Smooth muscle cell (in vitro differentiated cells): ENCODE data around the gene GLRX5. TPM values are rescaled to one million over a fixed set of nuclear protein-coding genes. Genes with fewer than 3 reads are reported as not detected.
A peak's percentile ranks its signal among the peaks of the same experiment; 100 is the strongest.

ENCODE experiments used
- DNase-seq: peaks from one replicate; lab custom pipeline; 2025; ENCODE audit not compliant: unreplicated experiment; lab: John Stamatoyannopoulos, UW
- H2AFZ ChIP-seq: fragments of 200-600 bp; sonication (generic); 2 replicates; pipeline ENCODE4 v1.6.0; 2016; ENCODE audit warnings: antibody characterized with exemption, low read depth, mild to moderate bottlenecking
- H3F3A ChIP-seq: fragments of 200-600 bp; sonication (generic); 2 replicates; pipeline ENCODE4 v1.6.0; 2017; ENCODE audit warnings: antibody characterized with exemption, low read depth
- H3K27ac ChIP-seq: fragments of 200-600 bp; sonication (generic); 2 replicates; pipeline ENCODE4 v1.5.1; 2016; ENCODE audit warnings: low read depth, mild to moderate bottlenecking
- H3K27me3 ChIP-seq: fragments of 200-600 bp; sonication (generic); 2 replicates; pipeline ENCODE4 v1.6.1; 2016; ENCODE audit warnings: low read depth, mild to moderate bottlenecking
- H3K36me3 ChIP-seq: fragments of 200-600 bp; sonication (generic); 2 replicates; pipeline ENCODE4 v1.5.1; 2016; ENCODE audit warnings: low read depth
- H3K4me1 ChIP-seq: fragments of 200-600 bp; sonication (generic); 2 replicates; pipeline ENCODE4 v1.5.1; 2016; ENCODE audit warnings: low read depth
- H3K4me2 ChIP-seq: fragments of 200-600 bp; sonication (generic); 2 replicates; pipeline ENCODE4 v1.6.0; 2016; ENCODE audit warnings: mild to moderate bottlenecking
- H3K4me3 ChIP-seq: fragments of 200-600 bp; sonication (generic); 2 replicates; pipeline ENCODE4 v1.5.1; 2016; ENCODE audit warnings: mild to moderate bottlenecking
- H3K79me2 ChIP-seq: fragments of 200-600 bp; sonication (generic); 2 replicates; pipeline ENCODE4 v1.6.0; 2016; ENCODE audit warnings: low read depth, mild to moderate bottlenecking
- H3K9ac ChIP-seq: fragments of 200-600 bp; sonication (generic); 2 replicates; pipeline ENCODE4 v1.6.0; 2016; ENCODE audit warnings: low read depth
- H3K9me3 ChIP-seq: fragments of 200-600 bp; sonication (generic); replicated peaks from 2 replicates; pipeline ENCODE4 v1.5.1; 2016; ENCODE audit warnings: low read depth
- H4K20me1 ChIP-seq: fragments of 200-600 bp; sonication (generic); 2 replicates; pipeline ENCODE4 v1.6.0; 2016; ENCODE audit warnings: low read depth
- WGBS: methylation state at CpG from one replicate; pipeline ENCODE4 v1.1.7; 2016; ENCODE audit warnings: low lambda C conversion rate; 5-methylcytosine and 5-hydroxymethylcytosine counted together
- polyA plus RNA-seq: library from polyadenylated mRNA; unstranded; fragments of >200 nt; fragmentation: Nextera tagmentation; extraction: Ambion mirVana; gene quantifications from 2 replicates; pipeline ENCODE4 v1.2.1, GENCODE V29; 2016
- total RNA-seq: library from RNA; depleted of rRNA; stranded (reverse); fragments of >200 nt; gene quantifications from 2 replicates; pipeline ENCODE4 v1.2.3, GENCODE V29; 2014
- TF ChIP-seq, protein P1 (sequence below): fragments of 200-600 bp; sonication (generic); IDR thresholded peaks from 2 replicates; pipeline ENCODE4 v1.5.1; 2017; ENCODE audit warnings: borderline replicate concordance, mild to moderate bottlenecking, antibody characterized with exemption; ENCODE audit not compliant: insufficient read depth, poor library complexity, severe bottlenecking

The GLRX5 gene
- total and polyA plus RNA-seq, 2 experiments from 2014 or later, result 42.4 to 79.8 TPM

DNA sequence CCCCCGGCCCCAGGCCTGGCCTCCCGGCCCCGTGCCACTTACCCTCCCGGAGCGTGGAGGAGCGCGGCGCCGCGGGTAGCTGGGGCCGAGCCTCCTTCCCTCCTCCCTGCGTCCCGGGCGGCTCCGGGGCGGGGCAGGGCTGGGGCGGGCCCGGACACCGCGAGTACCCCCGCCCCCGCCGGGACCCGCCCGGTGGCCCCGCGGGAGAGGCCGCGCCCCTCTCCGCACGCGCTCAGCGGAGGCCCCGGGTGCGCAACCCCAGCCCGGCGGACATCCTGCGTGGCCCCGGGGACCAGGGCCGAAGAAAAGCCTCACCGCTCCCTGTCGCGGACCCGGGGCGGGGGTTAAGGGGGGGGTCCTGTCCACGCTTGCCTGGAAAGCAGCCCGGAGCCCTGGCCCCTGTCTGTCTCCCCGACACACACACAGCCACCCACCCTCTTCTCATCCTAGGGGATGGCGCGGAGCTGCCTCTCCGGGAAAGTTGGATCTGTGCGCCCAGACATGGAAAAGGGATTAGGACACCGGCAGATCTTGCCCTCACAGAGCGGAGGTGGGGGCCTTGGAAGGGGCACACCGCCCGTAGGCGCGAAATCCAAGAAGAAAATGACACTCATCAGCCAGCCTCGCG lies 18.2 kb upstream of the GLRX5 start, which contains the start of gene SYNE3:
TSS of gene SYNE3 (minus strand) at position 97 of the 628 bp plus-strand sequence. CDS start 40,829 bp downstream, outside the sequence.
- no peaks in the 10 kb centered on the region for H3K36me3 ChIP-seq
- no peaks in the 10 kb centered on the region for H3K27me3 ChIP-seq
- no peaks in the 10 kb centered on the region for H4K20me1 ChIP-seq
- H3K4me2 ChIP-seq, result peak within 1 kb of the TSS; percentile 89
- no peak for DNase-seq
- H3K9me3 ChIP-seq, result no peaks in the 10 kb centered on the region
- no peaks in the 10 kb centered on the region for H3K79me2 ChIP-seq
- peak within 1 kb of the TSS; percentile 22 for H3K9ac ChIP-seq
- peak within 1 kb of the TSS; percentile 48 for H2AFZ ChIP-seq
- 4% methylated on average over 28 of the region's 60 CpGs for WGBS
- peak within 1 kb of the TSS; percentile 32 for H3K27ac ChIP-seq
- peaks cover 18% of the 10 kb centered on the region for H3F3A ChIP-seq
- H3K4me3 ChIP-seq, result peak within 1 kb of the TSS; percentile 56
- peaks cover 22% of the 10 kb centered on the region for H3K4me1 ChIP-seq
- TF ChIP-seq, protein P1, sequence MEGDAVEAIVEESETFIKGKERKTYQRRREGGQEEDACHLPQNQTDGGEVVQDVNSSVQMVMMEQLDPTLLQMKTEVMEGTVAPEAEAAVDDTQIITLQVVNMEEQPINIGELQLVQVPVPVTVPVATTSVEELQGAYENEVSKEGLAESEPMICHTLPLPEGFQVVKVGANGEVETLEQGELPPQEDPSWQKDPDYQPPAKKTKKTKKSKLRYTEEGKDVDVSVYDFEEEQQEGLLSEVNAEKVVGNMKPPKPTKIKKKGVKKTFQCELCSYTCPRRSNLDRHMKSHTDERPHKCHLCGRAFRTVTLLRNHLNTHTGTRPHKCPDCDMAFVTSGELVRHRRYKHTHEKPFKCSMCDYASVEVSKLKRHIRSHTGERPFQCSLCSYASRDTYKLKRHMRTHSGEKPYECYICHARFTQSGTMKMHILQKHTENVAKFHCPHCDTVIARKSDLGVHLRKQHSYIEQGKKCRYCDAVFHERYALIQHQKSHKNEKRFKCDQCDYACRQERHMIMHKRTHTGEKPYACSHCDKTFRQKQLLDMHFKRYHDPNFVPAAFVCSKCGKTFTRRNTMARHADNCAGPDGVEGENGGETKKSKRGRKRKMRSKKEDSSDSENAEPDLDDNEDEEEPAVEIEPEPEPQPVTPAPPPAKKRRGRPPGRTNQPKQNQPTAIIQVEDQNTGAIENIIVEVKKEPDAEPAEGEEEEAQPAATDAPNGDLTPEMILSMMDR, result no peak

GRCh38 chr14:95518045-95518751 lies 16.7 kb upstream of the GLRX5 start:
- Histone ChIP-seq H3K9me3 (no peaks in the 10 kb centered on the region), H3K9ac (no peak overlapping the region), H2AFZ (no peak overlapping the region), H3K4me3 (no peak overlapping the region), H3F3A (peaks cover 32% of the 10 kb centered on the region), H3K4me2 (peak overlapping the region; percentile 53), H4K20me1 (no peaks in the 10 kb centered on the region), H3K27me3 (no peaks in the 10 kb centered on the region), H3K4me1 (peaks cover 22% of the 10 kb centered on the region), H3K27ac (peak overlapping the region; percentile 21), H3K79me2 (no peaks in the 10 kb centered on the region), H3K36me3 (no peaks in the 10 kb centered on the region)
- no peak for DNase-seq
- TF ChIP-seq, protein P1, result no peak
- WGBS, result 67% methylated on average over 8 of the region's 8 CpGs

DNA sequence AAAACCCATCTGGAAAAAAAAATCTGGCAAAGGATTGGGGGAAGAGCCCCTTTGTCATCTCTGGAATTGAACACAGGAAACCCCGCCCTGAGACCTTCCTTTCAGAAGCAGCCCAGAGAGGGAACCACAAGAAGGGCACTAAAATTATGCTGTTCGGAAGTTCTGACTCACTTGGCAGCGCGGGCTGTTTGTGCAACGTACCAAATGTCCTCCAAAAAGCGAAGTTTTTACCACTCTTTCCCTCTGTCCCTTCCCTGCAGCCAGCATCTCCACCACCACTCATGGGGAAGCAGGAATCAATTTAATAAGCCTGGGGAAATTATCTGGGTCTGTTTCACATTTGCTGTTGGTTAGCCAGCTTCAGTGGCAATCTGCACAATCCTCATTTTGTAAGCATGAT lies 15.2 kb upstream of the GLRX5 start:
- WGBS, result 25% methylated on average over 6 of the region's 6 CpGs
- Histone ChIP-seq H3K4me1 (peaks cover 25% of the 10 kb centered on the region), H3K79me2 (no peaks in the 10 kb centered on the region), H3K4me2 (peak overlapping the region; percentile 53), H3K9ac (no peak overlapping the region), H2AFZ (no peak overlapping the region), H3K27me3 (no peaks in the 10 kb centered on the region), H3K9me3 (no peaks in the 10 kb centered on the region), H3K36me3 (no peaks in the 10 kb centered on the region), H3F3A (peaks cover 44% of the 10 kb centered on the region), H4K20me1 (no peaks in the 10 kb centered on the region), H3K27ac (peak overlapping the region; percentile 18), H3K4me3 (no peak overlapping the region)
- DNase-seq, result no peak
- TF ChIP-seq, protein P1, result no peak
